HG03460 (cell line): ENCODE results near the gene FBXL20.
"Not testable (repeated sequence)": the region's sequence is repeated elsewhere in the genome, so short reads cannot be mapped to it uniquely, and the experiment has no call there.

ENCODE experiments used
- ATAC-seq: cut with Tn5 transposase; IDR thresholded peaks from one replicate; pipeline ENCODE4 v1.9.1; 2021; ENCODE audit not compliant: unreplicated experiment

FBXL20 gene

DNA sequence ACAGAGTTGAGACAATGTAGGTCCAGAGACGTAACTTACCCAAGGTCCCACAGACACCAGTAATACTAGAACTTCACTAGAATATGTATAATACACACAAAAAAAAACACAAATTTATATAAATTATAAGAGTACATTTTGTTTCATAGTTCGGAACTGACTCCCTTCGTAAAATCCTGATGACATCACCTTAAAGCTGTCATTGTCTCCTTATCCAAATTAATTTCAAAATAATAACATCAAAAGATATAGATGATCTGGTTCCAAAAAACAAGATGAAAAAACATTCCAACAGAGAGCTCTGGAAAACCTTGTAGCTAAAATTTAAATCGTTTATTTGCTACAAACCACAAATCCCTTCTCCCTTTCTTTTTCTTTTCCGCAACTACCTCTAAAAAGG, 10.0 kb downstream of the FBXL20 start:
- ATAC-seq: no peak

DNA sequence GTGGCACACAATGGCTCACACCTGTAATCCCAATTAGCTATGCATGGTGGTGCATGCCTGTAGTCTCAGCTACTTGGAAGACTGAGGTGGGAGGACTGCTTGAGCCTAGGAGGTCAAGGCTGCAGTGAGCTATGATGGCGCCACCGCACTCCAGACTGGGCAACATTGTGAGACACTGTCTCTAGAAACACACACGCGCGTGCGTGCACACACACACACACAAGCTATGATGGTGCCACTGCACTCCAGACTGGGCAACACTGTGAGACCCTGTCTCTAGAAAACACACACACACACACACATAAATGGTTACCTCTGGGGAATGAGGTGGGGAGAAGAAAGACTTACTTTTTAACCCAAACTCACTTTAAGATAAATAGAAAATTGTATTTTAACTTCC, 16.4 kb downstream of the FBXL20 start:
- no peak for ATAC-seq

DNA sequence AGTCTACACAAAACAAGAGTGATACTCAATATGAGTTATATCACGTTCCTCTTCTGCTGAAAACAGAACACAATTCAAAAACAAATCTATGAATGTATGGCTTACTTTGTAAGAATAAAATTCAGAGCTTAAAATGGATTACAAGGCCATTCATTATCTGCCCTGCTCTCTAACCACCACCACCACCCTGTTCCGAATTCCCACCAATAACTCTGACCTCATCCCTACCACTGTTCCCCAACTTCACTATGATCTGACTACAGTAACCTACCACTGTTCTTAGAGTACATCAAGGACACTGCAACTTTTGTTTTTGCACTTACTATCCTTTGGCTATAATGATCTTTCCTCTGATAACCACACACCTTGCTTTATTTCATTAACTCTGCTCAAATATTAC, 21.3 kb downstream of the FBXL20 start:
- no peak for ATAC-seq

DNA sequence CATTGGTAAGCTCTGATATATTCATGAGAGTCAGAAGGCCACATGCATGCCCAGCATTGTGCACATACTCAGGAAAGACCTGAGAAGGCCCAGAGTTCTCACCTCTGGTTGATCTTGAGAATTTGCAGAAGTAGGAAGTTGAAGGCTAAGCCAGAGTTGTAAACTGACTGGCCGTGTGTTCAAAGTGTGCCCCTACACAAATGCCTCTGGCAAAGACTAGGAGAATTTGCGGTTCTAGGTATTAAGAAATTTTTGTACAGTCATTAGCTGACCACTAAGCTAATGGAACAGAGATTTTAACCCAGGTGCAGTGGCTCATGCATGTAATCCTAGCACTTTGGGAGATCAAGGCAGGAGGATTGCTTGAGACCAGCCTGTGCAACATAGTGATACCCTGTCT, 25.0 kb downstream of the FBXL20 start:
- no peak for ATAC-seq

DNA sequence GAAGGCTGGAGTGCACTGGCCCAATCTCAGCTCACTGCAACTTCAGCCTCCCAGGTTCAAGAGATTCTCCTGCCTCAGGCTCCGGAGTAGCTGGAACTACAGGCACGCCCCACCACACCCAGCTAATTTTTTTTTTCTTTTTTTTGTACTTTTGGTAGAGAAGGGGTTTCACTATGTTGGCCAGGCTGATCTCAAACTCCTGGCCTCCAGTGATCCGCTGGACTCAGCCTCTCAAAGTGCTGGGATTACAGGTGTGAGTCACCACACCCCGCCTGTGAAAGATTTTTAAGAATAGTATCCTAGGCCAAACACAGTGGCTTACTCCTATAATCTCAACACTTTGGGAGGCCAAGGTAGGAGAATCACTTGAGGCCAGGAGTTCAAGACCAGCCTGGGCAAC, 33.6 kb downstream of the FBXL20 start:
- ATAC-seq: not testable (repeated sequence)

DNA sequence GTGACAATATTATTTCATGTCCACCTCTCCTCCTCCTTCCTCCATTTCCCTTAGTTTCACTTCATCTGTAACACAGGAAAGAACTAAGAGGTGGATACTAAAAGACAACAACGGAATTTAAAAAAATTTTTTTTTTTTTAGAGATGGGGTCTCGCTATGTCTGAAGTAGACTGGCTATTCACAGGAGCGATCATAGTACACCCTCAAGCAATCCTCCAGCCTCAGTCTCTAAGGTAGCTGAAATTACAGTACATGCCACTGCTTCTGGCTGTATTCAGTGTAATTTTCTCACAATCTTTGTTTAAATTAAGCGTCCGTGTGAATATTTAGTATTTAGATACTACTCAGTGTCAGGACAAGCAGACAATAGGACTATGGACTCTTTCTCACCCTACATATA, 35.6 kb downstream of the FBXL20 start:
- no peak for ATAC-seq

DNA sequence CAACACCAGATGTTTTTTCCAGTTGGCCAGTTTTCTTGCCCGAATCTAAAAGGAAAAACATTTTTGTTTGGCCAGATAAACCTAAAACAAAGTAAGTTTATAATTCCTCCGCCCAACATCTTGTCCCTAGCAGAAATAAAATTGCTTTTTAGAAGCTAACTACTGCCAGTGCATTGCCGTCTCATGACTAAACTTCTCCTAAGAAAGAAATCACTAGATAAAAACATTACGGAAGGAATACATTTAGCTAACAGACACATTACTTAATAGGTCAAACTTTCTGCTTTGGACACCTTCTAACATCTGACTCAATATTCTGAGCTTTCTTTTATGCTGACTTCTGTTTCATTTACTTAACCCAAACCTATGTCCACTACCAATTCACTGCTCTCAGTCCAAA, 36.2 kb downstream of the FBXL20 start:
- no peak for ATAC-seq

DNA sequence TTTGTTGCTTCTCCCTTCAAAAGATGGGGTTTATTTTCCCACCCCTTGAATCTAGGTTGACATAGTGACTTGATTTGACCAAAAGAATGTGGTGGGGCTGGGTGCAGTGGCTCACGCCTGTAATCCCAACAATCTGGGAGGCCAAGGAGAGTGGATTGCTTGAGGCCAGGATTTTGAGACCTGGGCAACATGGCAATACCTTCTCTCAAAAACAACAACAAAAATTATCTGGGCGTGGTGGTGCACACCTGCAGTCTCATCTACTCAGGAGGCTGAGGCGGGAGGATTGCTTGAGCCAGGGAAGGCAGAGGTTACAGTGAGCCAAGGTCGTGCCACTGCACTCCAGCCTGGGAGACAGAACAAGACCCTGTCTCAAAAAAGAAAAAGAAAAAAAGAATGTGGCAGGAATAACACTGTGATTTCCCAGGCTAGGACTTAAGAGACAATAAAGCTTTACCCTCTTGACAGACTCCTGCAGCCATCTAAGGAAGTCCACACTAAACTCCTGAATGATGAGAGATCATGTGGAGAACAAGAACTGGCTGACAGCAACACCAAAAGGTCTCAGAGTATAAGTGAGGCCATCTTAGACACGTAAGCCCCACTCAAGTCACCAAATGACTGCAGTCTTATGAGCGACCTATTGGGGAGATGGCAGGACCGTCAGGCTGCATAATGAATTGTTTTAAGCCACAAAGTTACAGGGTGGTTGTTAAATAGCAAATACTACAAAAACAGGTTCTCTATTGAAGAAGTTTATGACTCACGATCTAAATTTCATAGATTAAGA, 37.0 kb downstream of the FBXL20 start:
- ATAC-seq: no peak

DNA sequence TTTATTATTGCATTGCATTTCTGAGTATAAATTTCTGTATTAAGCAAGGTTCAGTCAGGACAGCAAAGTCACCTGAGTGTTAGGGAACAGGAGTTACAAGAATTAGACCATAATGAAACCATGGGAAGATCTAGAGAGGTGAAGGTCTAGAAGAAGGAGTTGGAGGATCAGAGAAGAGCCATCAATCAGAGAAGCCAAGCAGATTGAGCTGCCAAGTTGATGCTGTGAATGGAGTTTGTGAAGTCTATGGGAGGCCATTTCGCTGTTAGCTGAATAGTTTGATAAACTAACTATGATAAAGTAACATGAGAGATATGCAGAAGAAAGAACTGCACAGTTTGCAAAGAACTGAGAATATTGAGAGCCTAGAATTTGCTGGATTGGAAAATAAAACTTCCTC, 40.4 kb downstream of the FBXL20 start:
- ATAC-seq: no peak

DNA sequence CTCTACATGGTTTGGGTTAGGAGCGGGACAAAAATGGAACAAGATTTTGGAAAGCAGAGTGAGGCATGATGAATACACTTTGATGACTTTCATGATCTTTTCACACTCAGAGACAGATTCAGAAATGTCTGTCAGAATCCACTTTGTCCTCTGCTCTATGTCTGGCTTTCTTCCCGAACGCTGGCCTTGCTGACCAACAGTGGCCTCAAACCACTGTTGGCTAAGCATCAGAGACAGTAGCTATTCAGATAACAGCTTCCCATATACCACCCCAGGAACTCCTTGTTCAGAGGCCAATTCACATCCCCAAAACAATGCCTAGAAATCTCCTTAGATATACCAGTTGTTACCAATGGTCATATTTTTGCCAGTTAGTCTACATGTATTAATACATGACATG, 40.9 kb downstream of the FBXL20 start:
- ATAC-seq: no peak

DNA sequence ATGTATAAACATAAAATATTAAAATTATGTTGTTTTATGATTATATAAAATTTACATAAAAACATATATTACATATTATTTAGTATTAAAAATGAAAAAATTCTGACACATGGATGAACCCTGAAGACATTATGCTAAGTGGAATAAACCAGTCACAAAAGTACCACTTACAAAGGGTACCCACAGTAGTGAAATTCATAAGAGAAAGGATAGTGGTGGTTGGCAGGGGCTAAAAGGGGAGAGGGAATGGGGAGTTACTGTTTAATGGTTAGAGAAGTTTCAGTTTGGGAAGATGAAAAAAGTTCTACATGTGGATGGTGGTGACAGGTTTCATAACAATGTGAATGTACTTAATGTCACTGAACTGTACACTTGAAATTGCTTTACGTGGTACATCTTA, 41.4 kb downstream of the FBXL20 start:
- no peak for ATAC-seq

DNA sequence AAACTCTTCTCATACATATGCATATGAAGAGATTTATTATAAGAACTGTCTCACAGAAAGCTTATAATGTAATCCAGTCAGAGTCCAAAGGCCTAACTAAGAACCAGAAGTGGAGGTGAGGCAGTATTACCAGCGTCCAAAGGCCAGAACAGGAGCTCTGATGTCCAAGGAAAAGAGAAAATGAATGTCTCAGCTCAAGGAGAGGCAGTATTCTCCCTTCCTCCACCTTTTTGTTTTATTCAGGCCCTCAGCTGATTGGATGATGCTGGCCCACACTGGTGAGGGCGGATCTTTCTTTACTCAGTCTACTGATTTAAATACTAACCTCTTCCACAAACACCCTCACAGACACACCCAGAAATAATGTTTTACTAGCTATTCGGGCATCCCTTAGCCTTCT, 43.4 kb downstream of the FBXL20 start:
- ATAC-seq: no peak

DNA sequence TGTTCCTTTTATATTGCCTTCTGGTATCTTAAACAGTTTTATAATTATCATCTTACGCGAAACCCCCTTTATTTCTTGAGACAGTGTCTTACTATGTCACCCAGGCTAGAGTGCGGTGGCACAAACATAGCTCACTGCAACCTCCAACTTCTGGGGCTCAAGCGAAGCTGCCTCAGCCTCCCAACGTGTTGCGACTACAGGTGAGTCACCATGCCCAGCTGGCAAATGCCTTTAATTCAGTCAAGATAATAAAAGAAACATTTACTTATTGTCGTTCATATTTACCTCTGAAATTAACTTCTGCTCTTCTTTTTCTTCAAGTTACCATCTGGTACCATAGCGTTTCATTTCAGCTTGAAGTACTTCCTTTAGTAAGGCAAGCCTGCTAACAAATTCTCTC, 43.9 kb downstream of the FBXL20 start:
- ATAC-seq: no peak

DNA sequence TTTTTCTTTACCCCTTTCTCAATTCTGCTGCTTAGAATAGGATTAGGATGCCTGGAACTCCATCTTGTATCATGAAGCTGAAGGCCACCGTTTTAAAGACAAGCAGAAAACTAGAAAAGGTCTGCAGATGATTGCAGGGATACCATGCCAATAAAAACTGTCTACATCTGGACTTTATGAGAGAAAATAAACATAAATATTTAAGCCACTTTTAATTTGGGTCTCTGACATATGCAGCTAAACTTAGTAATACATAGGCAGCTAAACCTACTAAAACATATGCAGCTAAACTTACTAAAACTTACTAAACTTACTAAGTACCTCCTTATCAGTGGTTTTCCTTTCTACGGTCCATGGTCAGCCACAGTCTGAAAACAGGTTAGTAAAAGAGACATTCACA, 48.4 kb downstream of the FBXL20 start:
- ATAC-seq: no peak

DNA sequence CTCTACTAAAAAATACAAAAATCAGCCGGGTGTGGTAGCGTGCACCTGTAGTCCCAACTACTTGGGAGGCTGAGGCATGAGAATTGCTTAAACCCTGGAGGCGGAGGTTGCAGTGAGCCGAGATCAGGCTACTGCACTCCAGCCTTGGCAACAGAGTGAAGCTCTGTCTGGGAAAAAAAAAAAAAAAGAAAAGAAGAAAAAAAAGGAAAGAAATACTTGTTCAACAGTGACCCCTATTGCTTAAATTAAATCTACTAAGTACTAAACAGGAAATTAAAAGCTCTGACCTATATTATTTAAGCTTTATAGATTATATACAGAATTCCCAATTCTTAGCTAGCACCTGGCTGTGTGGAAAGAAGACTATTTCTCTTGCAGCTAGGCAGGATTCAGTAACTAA, 48.9 kb downstream of the FBXL20 start:
- no peak for ATAC-seq

DNA sequence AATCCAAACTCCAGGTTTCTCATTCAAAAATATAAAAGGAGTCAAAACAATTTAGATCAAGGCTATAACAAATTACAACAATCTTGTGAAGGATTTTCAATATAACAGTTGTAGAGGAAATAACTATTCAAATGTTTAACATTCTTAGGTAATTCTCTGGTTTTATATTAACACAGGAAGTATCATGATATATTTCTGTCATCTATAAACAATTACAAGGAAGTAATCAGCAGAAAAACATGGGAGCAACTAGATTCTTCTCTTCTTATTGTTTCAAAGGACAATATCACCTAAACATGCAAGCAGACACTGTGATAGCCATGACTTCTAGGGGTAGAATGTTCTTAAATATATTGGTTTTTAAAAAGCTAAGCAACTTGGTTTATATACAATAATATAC, 49.9 kb downstream of the FBXL20 start:
- ATAC-seq: no peak

DNA sequence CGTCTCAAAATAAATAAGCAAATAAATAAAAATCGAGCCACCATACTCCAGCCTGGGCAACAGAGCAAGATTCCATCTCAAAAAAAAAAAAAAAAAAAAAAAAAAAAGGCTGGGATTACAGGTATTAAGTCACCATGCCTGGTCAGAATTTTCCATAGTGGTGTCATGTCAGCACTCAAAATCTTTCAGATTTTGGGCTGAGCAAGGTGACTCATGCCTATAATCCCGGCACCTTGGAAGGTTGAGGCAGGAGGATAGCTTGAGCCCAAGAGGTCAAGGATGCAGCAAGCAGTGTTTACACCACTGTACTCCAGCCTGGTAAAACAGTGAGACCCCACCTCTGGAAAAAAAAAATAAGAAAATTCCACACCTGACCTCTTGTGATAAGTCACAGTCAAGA, 52.2 kb downstream of the FBXL20 start:
- no peak for ATAC-seq

DNA sequence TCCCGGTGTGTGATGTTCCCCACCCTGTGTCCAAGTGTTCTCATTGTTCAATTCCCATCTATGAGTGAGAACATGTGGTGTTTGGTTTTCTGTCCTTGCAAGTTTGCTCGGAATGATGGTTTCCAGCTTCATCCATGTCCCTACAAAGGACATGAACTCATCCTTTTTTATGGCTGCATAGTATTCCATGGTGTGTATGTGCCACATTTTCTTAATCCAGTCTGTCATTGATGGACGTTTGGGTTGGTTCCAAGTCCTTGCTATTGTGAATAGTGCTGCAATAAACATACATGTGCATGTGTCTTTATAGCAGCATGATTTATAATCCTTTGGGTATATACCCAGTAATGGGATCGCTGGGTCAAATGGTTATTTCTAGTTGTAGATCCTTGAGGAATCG, 54.6 kb downstream of the FBXL20 start:
- ATAC-seq: not testable (repeated sequence)

DNA sequence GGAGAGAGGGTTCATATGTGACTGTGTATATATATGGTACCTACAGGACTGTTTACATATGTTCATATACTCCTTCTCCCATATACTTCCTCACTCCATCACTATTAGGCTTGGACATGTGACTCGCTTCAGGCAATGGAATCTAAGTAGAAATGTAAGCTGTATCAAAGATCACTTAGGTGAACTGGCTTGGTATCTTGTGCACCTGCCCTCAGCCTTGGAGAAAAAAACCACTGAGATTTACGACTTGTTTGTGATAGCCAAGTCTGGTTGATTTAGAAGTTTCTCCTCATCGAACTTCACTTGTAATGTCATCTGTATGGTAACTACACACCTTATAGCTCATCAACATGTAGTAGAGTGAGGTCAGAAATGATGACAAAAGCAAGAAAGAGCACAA, 59.9 kb downstream of the FBXL20 start:
- ATAC-seq: no peak

DNA sequence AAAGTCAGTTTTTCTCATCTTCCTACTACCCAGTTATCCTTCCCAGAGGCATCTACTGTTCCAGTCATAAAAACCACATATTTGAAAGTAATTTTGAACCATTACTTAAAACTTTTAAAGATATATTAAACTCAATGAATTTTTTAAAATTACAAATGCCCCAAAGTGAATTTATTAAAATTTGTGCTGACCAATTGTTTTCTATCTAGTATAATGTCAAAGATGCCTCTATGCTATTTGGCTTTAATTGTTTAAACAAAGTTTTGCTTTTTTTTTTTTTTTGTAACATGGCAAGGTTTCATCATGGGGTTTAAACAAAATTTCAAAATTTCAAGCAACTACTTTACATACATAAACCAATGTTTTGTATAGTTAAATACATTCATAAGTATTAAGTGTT, 60.7 kb downstream of the FBXL20 start:
- no peak for ATAC-seq

DNA sequence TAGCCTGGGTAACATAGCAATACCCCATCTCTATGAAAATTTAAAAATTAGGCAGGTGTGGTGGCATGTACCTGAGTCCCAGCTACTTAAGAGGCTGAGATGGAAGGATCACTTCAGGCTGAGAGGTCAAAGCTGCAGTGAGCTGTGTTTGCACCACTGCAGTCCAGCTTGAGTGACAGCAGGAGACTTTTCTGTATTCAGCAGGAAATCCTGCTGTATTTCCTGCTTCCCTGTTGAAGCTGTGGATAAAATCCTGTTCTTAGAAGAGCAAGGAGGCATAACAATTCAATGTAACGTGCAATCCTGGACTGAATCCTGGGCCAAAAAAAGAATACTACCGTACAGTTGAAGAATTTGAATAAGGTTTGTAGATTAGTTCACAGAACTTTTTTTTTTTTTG, 62.2 kb downstream of the FBXL20 start:
- no peak for ATAC-seq

DNA sequence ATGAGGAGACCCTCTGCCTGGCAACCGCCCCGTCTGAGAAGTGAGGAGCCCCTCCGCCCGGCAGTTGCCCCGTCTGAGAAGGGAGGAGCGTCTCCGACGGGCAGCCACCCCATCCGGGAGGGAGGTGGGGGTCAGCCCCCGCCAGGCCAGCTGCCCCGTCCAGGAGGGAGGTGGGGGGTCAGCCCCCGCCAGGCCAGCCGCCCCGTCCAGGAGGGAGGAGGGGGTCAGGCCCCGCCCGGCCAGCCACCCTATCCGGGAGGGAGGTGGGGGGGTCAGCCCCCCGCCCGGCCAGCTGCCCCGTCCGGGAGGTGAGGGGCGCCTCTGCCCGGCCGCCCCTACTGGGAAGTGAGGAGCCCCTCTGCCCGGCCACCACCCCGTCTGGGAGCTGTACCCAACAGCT, 63.8 kb downstream of the FBXL20 start:
- ATAC-seq: not testable (repeated sequence)

DNA sequence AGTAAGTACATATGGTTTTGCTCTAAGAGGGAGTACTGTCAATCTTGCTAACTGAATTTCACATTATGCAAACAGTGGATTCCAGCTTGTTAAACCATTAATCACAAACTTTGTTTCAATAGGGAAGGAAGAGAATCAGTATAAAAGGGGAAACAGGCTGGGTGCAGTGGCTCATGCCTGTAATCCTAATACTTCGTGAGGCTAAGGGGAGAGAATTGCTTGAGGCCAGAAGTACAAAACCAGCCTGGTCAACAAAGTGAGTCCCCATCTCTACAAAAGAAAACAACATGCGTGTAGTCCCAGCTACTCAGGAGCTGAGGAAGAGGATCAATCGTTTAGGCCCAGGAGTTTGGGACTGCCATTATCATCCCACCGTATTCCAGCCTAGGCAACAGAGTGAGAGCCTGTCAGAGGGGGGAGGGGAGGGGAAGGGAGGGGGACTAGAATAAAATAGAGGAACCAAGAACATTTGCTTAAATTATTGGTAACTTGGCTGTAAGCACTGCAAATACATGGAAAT, 65.7 kb downstream of the FBXL20 start:
- no peak for ATAC-seq
